IPS-11a (cell line): Measurements from ENCODE around the gene MAP2K2.
"Not testable (repeated sequence)": the region's sequence is repeated elsewhere in the genome, so short reads cannot be mapped to it uniquely, and the experiment has no call there.

Experiments
- H3K4me3 ChIP-seq: one replicate; pipeline ENCODE4 v1.5.1; 2013; ENCODE audit warnings: low read depth, low read length, control low read depth

MAP2K2 gene

GRCh38 chr19:4130744-4131438, 7.0 kb upstream of the MAP2K2 start:
- no peak overlapping the region for H3K4me3 ChIP-seq

GRCh38 chr19:4129050-4129449, 5.1 kb upstream of the MAP2K2 start:
- H3K4me3 ChIP-seq: not testable (repeated sequence)

- H3K4me3 ChIP-seq: not testable (repeated sequence)
These were observed 3.4 kb upstream of the MAP2K2 start for GRCh38 chr19:4127322-4127721.

- H3K4me3 ChIP-seq: peak overlapping the region; percentile 81
These were observed 716 bp upstream of the MAP2K2 start for GRCh38 chr19:4124638-4125037.

- peak overlapping the region; percentile 81 for H3K4me3 ChIP-seq
These were observed 1.4 kb downstream of the MAP2K2 start for GRCh38 chr19:4122480-4122879.

GRCh38 chr19:4121815-4122214, 2.1 kb downstream of the MAP2K2 start:
- no peak overlapping the region for H3K4me3 ChIP-seq

- H3K4me3 ChIP-seq: no peak overlapping the region
These were observed 2.7 kb downstream of the MAP2K2 start for GRCh38 chr19:4121273-4121612.

- no peak overlapping the region for H3K4me3 ChIP-seq
These were observed 3.2 kb downstream of the MAP2K2 start for GRCh38 chr19:4120559-4121272.

GRCh38 chr19:4119763-4120162, 4.2 kb downstream of the MAP2K2 start:
- H3K4me3 ChIP-seq: no peak overlapping the region

GRCh38 chr19:4115818-4116385, 8.0 kb downstream of the MAP2K2 start:
- H3K4me3 ChIP-seq: no peak overlapping the region

GRCh38 chr19:4115050-4115817, 8.7 kb downstream of the MAP2K2 start:
- no peak overlapping the region for H3K4me3 ChIP-seq

GRCh38 chr19:4114181-4114580, 9.7 kb downstream of the MAP2K2 start:
- no peak overlapping the region for H3K4me3 ChIP-seq

GRCh38 chr19:4113398-4114088, 10.4 kb downstream of the MAP2K2 start:
- H3K4me3 ChIP-seq: no peak overlapping the region

GRCh38 chr19:4112367-4112766, 11.6 kb downstream of the MAP2K2 start:
- no peak overlapping the region for H3K4me3 ChIP-seq

GRCh38 chr19:4109626-4109945, 14.3 kb downstream of the MAP2K2 start:
- H3K4me3 ChIP-seq: no peak overlapping the region

GRCh38 chr19:4108767-4109625, 14.9 kb downstream of the MAP2K2 start:
- H3K4me3 ChIP-seq: no peak overlapping the region

- no peak overlapping the region for H3K4me3 ChIP-seq
These were observed 20.9 kb downstream of the MAP2K2 start for GRCh38 chr19:4103080-4103433.

- H3K4me3 ChIP-seq: no peak overlapping the region
These were observed 21.4 kb downstream of the MAP2K2 start for GRCh38 chr19:4102339-4103079.

- H3K4me3 ChIP-seq: no peak overlapping the region
These were observed 22.5 kb downstream of the MAP2K2 start for GRCh38 chr19:4101496-4101770.
